Upper lobe of right lung (tissue), 1 donor: ENCODE measurements around the gene NDUFAF2. TPM values are rescaled to one million over a fixed set of nuclear protein-coding genes. Genes with fewer than 3 reads are reported as not detected.

Experiments
- ATAC-seq: fragments of 200-7000 bp; cut with Tn5 transposase; one replicate; pipeline ENCODE4 v1.9.1; 2020; ENCODE audit warnings: mild to moderate bottlenecking, moderate library complexity
- DNase-seq: peaks from one replicate; pipeline ENCODE4 v3.0.0-alpha.2; 2020
- H3K27ac ChIP-seq: fragments of 200-600 bp; one replicate; pipeline ENCODE4 v1.8.0; 2022
- H3K27me3 ChIP-seq: fragments of 200-600 bp; one replicate; pipeline ENCODE4 v1.8.0; 2022; ENCODE audit warnings: mild to moderate bottlenecking
- H3K36me3 ChIP-seq: fragments of 200-600 bp; one replicate; pipeline ENCODE4 v1.8.0; 2022
- H3K4me1 ChIP-seq: fragments of 200-600 bp; one replicate; pipeline ENCODE4 v1.8.0; 2022
- H3K4me3 ChIP-seq: fragments of 200-600 bp; one replicate; pipeline ENCODE4 v1.8.0; 2022; ENCODE audit warnings: mild to moderate bottlenecking
- H3K9me3 ChIP-seq: fragments of 200-600 bp; one replicate; pipeline ENCODE4 v1.8.0; 2022
- intact Hi-C: fragments of 100-400 bp; cut with DNase I; formaldehyde crosslinking; loops from one replicate; pipeline ENCODE4 v1.11.0; 2022
- total RNA-seq: library from RNA; stranded (reverse); fragmentation: NEBNext Ultra II Directional; extraction: Animal tissue kit (Norgen Biotek cat#: 25700); gene quantifications from one replicate; pipeline ENCODE4 v1.2.1, GENCODE V29; 2021
- TF ChIP-seq, protein P1 (sequence below): fragments of 200-600 bp; IDR thresholded peaks from one replicate; pipeline ENCODE4 v1.8.0; 2022; ENCODE audit warnings: antibody characterized with exemption
- donor health status: DM: no; HTN: yes; CAD: no; lungs with severe emphysema.

The NDUFAF2 gene
- total RNA-seq, 1 donor from 2014 or later: 17.9 TPM

DNA sequence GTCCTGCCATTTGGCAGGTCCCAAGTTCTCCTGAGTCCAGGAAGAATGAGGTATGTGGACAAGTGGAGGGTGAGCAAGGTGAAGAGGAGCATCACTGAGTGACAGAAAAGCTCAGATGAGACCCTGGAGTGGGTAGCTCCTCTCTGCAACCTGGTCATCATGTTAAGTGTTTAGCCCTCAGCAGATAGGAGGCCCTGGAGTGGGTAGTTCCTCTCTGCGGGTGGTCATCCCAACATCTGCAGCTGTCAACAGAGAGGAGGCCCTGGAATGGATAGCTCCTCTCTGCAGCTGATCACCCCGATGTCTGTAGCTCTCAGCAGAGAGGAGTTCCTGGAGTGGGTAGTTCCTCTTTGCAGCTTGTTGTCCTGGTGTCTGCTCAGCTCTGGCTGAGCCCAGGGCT lies 48.4 kb downstream of the NDUFAF2 start:
- no peak for DNase-seq
- no peak overlapping the region for H3K4me3 ChIP-seq
- intact Hi-C loops: no loop called here
- no peaks in the 10 kb centered on the region for H3K27me3 ChIP-seq
- no peak overlapping the region for H3K27ac ChIP-seq
- H3K9me3 ChIP-seq: no peaks in the 10 kb centered on the region
- no peak for ATAC-seq
- H3K36me3 ChIP-seq: no peaks in the 10 kb centered on the region
- TF ChIP-seq, protein P1, sequence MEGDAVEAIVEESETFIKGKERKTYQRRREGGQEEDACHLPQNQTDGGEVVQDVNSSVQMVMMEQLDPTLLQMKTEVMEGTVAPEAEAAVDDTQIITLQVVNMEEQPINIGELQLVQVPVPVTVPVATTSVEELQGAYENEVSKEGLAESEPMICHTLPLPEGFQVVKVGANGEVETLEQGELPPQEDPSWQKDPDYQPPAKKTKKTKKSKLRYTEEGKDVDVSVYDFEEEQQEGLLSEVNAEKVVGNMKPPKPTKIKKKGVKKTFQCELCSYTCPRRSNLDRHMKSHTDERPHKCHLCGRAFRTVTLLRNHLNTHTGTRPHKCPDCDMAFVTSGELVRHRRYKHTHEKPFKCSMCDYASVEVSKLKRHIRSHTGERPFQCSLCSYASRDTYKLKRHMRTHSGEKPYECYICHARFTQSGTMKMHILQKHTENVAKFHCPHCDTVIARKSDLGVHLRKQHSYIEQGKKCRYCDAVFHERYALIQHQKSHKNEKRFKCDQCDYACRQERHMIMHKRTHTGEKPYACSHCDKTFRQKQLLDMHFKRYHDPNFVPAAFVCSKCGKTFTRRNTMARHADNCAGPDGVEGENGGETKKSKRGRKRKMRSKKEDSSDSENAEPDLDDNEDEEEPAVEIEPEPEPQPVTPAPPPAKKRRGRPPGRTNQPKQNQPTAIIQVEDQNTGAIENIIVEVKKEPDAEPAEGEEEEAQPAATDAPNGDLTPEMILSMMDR: no peak
- no peaks in the 10 kb centered on the region for H3K4me1 ChIP-seq

GRCh38 chr5:60993875-60994571 lies 49.0 kb downstream of the NDUFAF2 start:
- no peak for DNase-seq
- H3K36me3 ChIP-seq: no peaks in the 10 kb centered on the region
- intact Hi-C loops: no loop called here
- TF ChIP-seq, protein P1: no peak
- H3K4me3 ChIP-seq: no peak overlapping the region
- no peak overlapping the region for H3K27ac ChIP-seq
- no peaks in the 10 kb centered on the region for H3K27me3 ChIP-seq
- no peaks in the 10 kb centered on the region for H3K4me1 ChIP-seq
- no peaks in the 10 kb centered on the region for H3K9me3 ChIP-seq
- ATAC-seq: no peak

- no peak for ATAC-seq
- Histone ChIP-seq H3K4me1 (no peaks in the 10 kb centered on the region), H3K27ac (no peak overlapping the region), H3K27me3 (no peaks in the 10 kb centered on the region), H3K9me3 (no peaks in the 10 kb centered on the region), H3K36me3 (no peaks in the 10 kb centered on the region), H3K4me3 (no peak overlapping the region)
- DNase-seq: no peak
- TF ChIP-seq, protein P1: no peak
- intact Hi-C loops: no loop called here
These were observed 51.4 kb downstream of the NDUFAF2 start for GRCh38 chr5:60996368-60996767.

GRCh38 chr5:60997721-60998120 lies 52.7 kb downstream of the NDUFAF2 start:
- no peak overlapping the region for H3K27ac ChIP-seq
- H3K9me3 ChIP-seq: no peaks in the 10 kb centered on the region
- TF ChIP-seq, protein P1: no peak
- H3K4me3 ChIP-seq: no peak overlapping the region
- no peaks in the 10 kb centered on the region for H3K27me3 ChIP-seq
- H3K4me1 ChIP-seq: no peaks in the 10 kb centered on the region
- DNase-seq: no peak
- ATAC-seq: no peak
- intact Hi-C loops: no loop called here
- no peaks in the 10 kb centered on the region for H3K36me3 ChIP-seq

- TF ChIP-seq, protein P1: no peak
- DNase-seq (no peak), ATAC-seq (no peak)
- intact Hi-C loops: no loop called here
- no peaks in the 10 kb centered on the region for H3K4me1 ChIP-seq
- H3K36me3 ChIP-seq: no peaks in the 10 kb centered on the region
- no peak overlapping the region for H3K4me3 ChIP-seq
- no peak overlapping the region for H3K27ac ChIP-seq
- no peaks in the 10 kb centered on the region for H3K9me3 ChIP-seq
- H3K27me3 ChIP-seq: no peaks in the 10 kb centered on the region
These were observed 55.9 kb downstream of the NDUFAF2 start for GRCh38 chr5:61000887-61001286.

DNA sequence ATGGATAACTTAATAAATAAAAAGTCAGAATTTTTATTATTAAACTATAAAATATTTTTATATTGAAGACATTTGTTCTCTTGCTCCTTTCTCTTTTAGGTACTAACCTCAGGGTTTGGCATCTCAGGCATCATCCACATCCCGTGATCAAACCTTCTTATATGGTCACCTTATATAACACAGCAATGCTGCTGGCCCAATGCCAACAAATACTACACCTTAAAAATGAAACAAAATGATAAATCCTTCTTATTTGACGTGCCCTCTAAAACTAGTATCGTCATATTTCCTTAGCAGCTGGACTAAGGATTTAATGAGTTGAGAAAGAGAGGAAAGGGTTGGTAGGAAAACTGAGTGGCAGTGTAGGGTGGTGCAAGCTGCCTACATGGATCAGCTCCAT lies 56.6 kb downstream of the NDUFAF2 start:
- no peak overlapping the region for H3K27ac ChIP-seq
- TF ChIP-seq, protein P1: no peak
- H3K4me3 ChIP-seq: no peak overlapping the region
- no peaks in the 10 kb centered on the region for H3K9me3 ChIP-seq
- ATAC-seq (no peak), DNase-seq (no peak)
- H3K36me3 ChIP-seq: no peaks in the 10 kb centered on the region
- intact Hi-C loops: no loop called here
- no peaks in the 10 kb centered on the region for H3K27me3 ChIP-seq
- H3K4me1 ChIP-seq: no peaks in the 10 kb centered on the region
